ENCODE data around the gene GK.

- TF ChIP-seq, protein P1, sequence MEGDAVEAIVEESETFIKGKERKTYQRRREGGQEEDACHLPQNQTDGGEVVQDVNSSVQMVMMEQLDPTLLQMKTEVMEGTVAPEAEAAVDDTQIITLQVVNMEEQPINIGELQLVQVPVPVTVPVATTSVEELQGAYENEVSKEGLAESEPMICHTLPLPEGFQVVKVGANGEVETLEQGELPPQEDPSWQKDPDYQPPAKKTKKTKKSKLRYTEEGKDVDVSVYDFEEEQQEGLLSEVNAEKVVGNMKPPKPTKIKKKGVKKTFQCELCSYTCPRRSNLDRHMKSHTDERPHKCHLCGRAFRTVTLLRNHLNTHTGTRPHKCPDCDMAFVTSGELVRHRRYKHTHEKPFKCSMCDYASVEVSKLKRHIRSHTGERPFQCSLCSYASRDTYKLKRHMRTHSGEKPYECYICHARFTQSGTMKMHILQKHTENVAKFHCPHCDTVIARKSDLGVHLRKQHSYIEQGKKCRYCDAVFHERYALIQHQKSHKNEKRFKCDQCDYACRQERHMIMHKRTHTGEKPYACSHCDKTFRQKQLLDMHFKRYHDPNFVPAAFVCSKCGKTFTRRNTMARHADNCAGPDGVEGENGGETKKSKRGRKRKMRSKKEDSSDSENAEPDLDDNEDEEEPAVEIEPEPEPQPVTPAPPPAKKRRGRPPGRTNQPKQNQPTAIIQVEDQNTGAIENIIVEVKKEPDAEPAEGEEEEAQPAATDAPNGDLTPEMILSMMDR (IDR thresholded peaks at IDR 0.05) = no peak
- no peak for TF ChIP-seq SIN3A (IDR thresholded peaks at IDR 0.05; ENCODE audit: borderline replicate concordance, insufficient read depth, low read depth, low read length)
- no peak for TF ChIP-seq POLR2AphosphoS5 (IDR thresholded peaks at IDR 0.05; ENCODE audit: low read depth, low read length)
- TF ChIP-seq, protein P2, sequence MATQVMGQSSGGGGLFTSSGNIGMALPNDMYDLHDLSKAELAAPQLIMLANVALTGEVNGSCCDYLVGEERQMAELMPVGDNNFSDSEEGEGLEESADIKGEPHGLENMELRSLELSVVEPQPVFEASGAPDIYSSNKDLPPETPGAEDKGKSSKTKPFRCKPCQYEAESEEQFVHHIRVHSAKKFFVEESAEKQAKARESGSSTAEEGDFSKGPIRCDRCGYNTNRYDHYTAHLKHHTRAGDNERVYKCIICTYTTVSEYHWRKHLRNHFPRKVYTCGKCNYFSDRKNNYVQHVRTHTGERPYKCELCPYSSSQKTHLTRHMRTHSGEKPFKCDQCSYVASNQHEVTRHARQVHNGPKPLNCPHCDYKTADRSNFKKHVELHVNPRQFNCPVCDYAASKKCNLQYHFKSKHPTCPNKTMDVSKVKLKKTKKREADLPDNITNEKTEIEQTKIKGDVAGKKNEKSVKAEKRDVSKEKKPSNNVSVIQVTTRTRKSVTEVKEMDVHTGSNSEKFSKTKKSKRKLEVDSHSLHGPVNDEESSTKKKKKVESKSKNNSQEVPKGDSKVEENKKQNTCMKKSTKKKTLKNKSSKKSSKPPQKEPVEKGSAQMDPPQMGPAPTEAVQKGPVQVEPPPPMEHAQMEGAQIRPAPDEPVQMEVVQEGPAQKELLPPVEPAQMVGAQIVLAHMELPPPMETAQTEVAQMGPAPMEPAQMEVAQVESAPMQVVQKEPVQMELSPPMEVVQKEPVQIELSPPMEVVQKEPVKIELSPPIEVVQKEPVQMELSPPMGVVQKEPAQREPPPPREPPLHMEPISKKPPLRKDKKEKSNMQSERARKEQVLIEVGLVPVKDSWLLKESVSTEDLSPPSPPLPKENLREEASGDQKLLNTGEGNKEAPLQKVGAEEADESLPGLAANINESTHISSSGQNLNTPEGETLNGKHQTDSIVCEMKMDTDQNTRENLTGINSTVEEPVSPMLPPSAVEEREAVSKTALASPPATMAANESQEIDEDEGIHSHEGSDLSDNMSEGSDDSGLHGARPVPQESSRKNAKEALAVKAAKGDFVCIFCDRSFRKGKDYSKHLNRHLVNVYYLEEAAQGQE (IDR thresholded peaks at IDR 0.05; ENCODE audit: insufficient read depth in 1 of 2, low read depth in 2 of 2, low read length in 1 of 2) = no peak
- TF ChIP-seq TCF7L2 (IDR thresholded peaks at IDR 0.05; ENCODE audit: low read depth, low read length) = no peak
Observed at GRCh38 chrX:30620980-30621618, 32.1 kb upstream of the GK start.
